Activated gamma-delta T cell treated with Interleukin-2 at 50 U/mL for 16 hours (primary cell): ENCODE results near the gene DPH2.

Experiments
- DNase-seq: peaks from one replicate; pipeline ENCODE4 v3.0.0-alpha.2; 2020

Gene DPH2

GRCh38 chr1:44008259-44008658 lies 38.4 kb downstream of the DPH2 start:
- DNase-seq, result no peak

GRCh38 chr1:44010935-44011471 lies 41.2 kb downstream of the DPH2 start:
- no peak for DNase-seq

GRCh38 chr1:44012404-44012803 lies 42.6 kb downstream of the DPH2 start:
- no peak for DNase-seq

- no peak for DNase-seq
These were observed 43.3 kb downstream of the DPH2 start for GRCh38 chr1:44012941-44013609.

- no peak for DNase-seq
These were observed 44.1 kb downstream of the DPH2 start for GRCh38 chr1:44013949-44014348.

GRCh38 chr1:44014365-44015104 lies 44.7 kb downstream of the DPH2 start:
- no peak for DNase-seq

- no peak for DNase-seq
These were observed 45.4 kb downstream of the DPH2 start for GRCh38 chr1:44015206-44015605.

GRCh38 chr1:44016041-44016889 lies 46.5 kb downstream of the DPH2 start:
- no peak for DNase-seq

GRCh38 chr1:44016890-44017400 lies 47.1 kb downstream of the DPH2 start:
- DNase-seq, result no peak

GRCh38 chr1:44019466-44019948 lies 49.7 kb downstream of the DPH2 start:
- DNase-seq, result no peak

GRCh38 chr1:44020464-44020863 lies 50.7 kb downstream of the DPH2 start:
- DNase-seq, result no peak

GRCh38 chr1:44021156-44021555 lies 51.3 kb downstream of the DPH2 start:
- no peak for DNase-seq

- no peak for DNase-seq
These were observed 51.9 kb downstream of the DPH2 start for GRCh38 chr1:44021581-44022321.
